ENCODE data around the gene ACTR2. TPM values are rescaled to one million over a fixed set of nuclear protein-coding genes. Genes with fewer than 3 reads are reported as not detected.

Gene ACTR2
- polyA plus RNA-seq, 1 donor from 2014 or later, result 118 TPM

DNA sequence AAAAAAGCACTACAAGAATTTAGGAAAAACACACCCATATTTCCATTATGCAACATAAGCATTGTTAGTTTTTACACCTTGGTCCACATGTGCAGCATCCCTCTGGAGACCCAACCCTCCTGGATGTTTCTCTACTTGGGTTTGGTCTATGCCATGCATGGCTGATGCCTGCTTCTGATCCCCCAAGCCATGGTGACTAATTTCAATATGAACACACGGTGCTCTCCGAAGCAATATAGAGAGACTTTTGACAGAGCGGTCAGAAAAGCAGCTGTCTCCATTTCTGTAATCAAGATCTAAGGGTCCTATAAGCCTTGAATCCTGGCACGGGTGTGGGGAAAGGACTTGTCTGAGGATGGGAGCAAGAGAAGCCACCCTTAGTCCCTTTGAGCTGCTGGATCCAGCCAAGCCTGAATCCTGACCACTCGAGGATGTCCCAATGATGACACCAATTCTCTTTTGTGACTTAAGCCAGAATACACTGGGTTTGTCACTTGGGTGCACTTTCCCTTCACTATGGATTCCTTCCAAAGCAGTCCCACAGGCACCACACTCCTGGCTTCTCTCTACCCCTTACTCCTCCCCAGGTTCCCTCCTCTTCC, 91.5 kb downstream of the ACTR2 start:
- Histone ChIP-seq H3K4me3 (ENCODE audit: low read length) (no peak overlapping the region), H4K20me1 (ENCODE audit: insufficient read depth) (no peaks in the 10 kb centered on the region), H3K9me3 (ENCODE audit: low read length) (no peaks in the 10 kb centered on the region), H3K4me2 (ENCODE audit: low read length) (no peak overlapping the region), H3K9ac (ENCODE audit: low read length) (no peak overlapping the region), H3K27me3 (ENCODE audit: insufficient read depth, low read depth, low read length) (no peaks in the 10 kb centered on the region), H3F3A (ENCODE audit: insufficient read depth, low read length, poor library complexity, severe bottlenecking) (no peaks in the 10 kb centered on the region), H2AFZ (ENCODE audit: low read depth, low read length) (no peak overlapping the region), H3K27ac (ENCODE audit: low read length) (no peak overlapping the region), H3K9me2 (ENCODE audit: insufficient read depth, low read length) (no peaks in the 10 kb centered on the region), H3K36me3 (ENCODE audit: insufficient read depth, low read length) (peaks cover 8% of the 10 kb centered on the region), H3K79me2 (replicated peaks; ENCODE audit: insufficient read depth, low read length) (no peaks in the 10 kb centered on the region)
- no peak for TF ChIP-seq EZH2 (IDR thresholded peaks at IDR 0.05; ENCODE audit: borderline replicate concordance, insufficient read depth, low read length, poor library complexity, severe bottlenecking)
- TF ChIP-seq, protein P1, sequence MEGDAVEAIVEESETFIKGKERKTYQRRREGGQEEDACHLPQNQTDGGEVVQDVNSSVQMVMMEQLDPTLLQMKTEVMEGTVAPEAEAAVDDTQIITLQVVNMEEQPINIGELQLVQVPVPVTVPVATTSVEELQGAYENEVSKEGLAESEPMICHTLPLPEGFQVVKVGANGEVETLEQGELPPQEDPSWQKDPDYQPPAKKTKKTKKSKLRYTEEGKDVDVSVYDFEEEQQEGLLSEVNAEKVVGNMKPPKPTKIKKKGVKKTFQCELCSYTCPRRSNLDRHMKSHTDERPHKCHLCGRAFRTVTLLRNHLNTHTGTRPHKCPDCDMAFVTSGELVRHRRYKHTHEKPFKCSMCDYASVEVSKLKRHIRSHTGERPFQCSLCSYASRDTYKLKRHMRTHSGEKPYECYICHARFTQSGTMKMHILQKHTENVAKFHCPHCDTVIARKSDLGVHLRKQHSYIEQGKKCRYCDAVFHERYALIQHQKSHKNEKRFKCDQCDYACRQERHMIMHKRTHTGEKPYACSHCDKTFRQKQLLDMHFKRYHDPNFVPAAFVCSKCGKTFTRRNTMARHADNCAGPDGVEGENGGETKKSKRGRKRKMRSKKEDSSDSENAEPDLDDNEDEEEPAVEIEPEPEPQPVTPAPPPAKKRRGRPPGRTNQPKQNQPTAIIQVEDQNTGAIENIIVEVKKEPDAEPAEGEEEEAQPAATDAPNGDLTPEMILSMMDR (IDR thresholded peaks at IDR 0.05; ENCODE audit: poor library complexity, severe bottlenecking), result no peak
- TF ChIP-seq EP300 (conservative IDR thresholded peaks at IDR 0.05; ENCODE audit: poor library complexity, severe bottlenecking), result no peak
- no peak for TF ChIP-seq SMC3 (conservative IDR thresholded peaks at IDR 0.05; ENCODE audit: poor library complexity)
- no peak for TF ChIP-seq RAD21 (conservative IDR thresholded peaks at IDR 0.05)

DNA sequence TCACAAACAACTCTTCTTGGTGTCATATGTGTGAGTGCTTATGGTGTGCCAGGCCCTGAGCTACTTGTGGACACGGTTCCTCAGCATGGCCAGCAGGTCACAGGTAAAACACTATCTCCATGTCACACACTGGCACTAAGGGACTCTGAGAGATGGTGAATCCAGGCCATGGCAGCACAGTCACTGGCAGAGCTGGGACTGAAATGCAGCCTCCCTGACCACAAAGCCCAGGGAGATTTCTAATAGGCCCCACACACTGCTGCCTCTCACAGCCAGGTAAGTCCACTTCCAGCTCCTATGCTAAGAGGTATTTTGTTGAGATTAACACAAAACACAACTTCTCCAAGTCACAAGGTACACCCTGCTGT, 92.0 kb downstream of the ACTR2 start:
- H3K36me3 ChIP-seq (ENCODE audit: insufficient read depth, low read length), result peaks cover 6% of the 10 kb centered on the region
- no peak overlapping the region for H3K27ac ChIP-seq (ENCODE audit: low read length)
- H3K4me3 ChIP-seq (ENCODE audit: low read length), result no peak overlapping the region
- TF ChIP-seq EZH2 (IDR thresholded peaks at IDR 0.05; ENCODE audit: borderline replicate concordance, insufficient read depth, low read length, poor library complexity, severe bottlenecking), result no peak
- TF ChIP-seq EP300 (conservative IDR thresholded peaks at IDR 0.05; ENCODE audit: poor library complexity, severe bottlenecking), result no peak
- no peak for TF ChIP-seq MXI1 (conservative IDR thresholded peaks at IDR 0.05; ENCODE audit: poor library complexity, severe bottlenecking)
- TF ChIP-seq RAD21 (conservative IDR thresholded peaks at IDR 0.05), result no peak
- no peak for TF ChIP-seq TAF1 (IDR thresholded peaks at IDR 0.05; ENCODE audit: low read depth)
- TF ChIP-seq, protein P1 (IDR thresholded peaks at IDR 0.05; ENCODE audit: poor library complexity, severe bottlenecking), result no peak
- no peak for TF ChIP-seq SMC3 (conservative IDR thresholded peaks at IDR 0.05; ENCODE audit: poor library complexity)
- TF ChIP-seq, protein P2, sequence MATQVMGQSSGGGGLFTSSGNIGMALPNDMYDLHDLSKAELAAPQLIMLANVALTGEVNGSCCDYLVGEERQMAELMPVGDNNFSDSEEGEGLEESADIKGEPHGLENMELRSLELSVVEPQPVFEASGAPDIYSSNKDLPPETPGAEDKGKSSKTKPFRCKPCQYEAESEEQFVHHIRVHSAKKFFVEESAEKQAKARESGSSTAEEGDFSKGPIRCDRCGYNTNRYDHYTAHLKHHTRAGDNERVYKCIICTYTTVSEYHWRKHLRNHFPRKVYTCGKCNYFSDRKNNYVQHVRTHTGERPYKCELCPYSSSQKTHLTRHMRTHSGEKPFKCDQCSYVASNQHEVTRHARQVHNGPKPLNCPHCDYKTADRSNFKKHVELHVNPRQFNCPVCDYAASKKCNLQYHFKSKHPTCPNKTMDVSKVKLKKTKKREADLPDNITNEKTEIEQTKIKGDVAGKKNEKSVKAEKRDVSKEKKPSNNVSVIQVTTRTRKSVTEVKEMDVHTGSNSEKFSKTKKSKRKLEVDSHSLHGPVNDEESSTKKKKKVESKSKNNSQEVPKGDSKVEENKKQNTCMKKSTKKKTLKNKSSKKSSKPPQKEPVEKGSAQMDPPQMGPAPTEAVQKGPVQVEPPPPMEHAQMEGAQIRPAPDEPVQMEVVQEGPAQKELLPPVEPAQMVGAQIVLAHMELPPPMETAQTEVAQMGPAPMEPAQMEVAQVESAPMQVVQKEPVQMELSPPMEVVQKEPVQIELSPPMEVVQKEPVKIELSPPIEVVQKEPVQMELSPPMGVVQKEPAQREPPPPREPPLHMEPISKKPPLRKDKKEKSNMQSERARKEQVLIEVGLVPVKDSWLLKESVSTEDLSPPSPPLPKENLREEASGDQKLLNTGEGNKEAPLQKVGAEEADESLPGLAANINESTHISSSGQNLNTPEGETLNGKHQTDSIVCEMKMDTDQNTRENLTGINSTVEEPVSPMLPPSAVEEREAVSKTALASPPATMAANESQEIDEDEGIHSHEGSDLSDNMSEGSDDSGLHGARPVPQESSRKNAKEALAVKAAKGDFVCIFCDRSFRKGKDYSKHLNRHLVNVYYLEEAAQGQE (IDR thresholded peaks at IDR 0.05; ENCODE audit: borderline replicate concordance), result no peak
- TF ChIP-seq POLR2AphosphoS5 (IDR thresholded peaks at IDR 0.05), result no peak
- H3K9me2 ChIP-seq (ENCODE audit: insufficient read depth, low read length), result no peaks in the 10 kb centered on the region
- no peak overlapping the region for H2AFZ ChIP-seq (ENCODE audit: low read depth, low read length)
- H3K4me2 ChIP-seq (ENCODE audit: low read length), result no peak overlapping the region
- H4K20me1 ChIP-seq (ENCODE audit: insufficient read depth), result no peaks in the 10 kb centered on the region
- H3K27me3 ChIP-seq (ENCODE audit: insufficient read depth, low read depth, low read length), result no peaks in the 10 kb centered on the region
- H3K79me2 ChIP-seq (replicated peaks; ENCODE audit: insufficient read depth, low read length), result no peaks in the 10 kb centered on the region
- H3K9me3 ChIP-seq (ENCODE audit: low read length), result no peaks in the 10 kb centered on the region
- H3F3A ChIP-seq (ENCODE audit: insufficient read depth, low read length, poor library complexity, severe bottlenecking), result no peaks in the 10 kb centered on the region
- H3K9ac ChIP-seq (ENCODE audit: low read length), result no peak overlapping the region
